Smooth muscle cell (in vitro differentiated cells): ENCODE results near the gene GRK1. TPM values are rescaled to one million over a fixed set of nuclear protein-coding genes. Genes with fewer than 3 reads are reported as not detected.

Experiments used
- DNase-seq: peaks from one replicate; lab custom pipeline; 2025; ENCODE audit not compliant: unreplicated experiment; lab: John Stamatoyannopoulos, UW
- H2AFZ ChIP-seq: fragments of 200-600 bp; sonication (generic); 2 replicates; pipeline ENCODE4 v1.6.0; 2016; ENCODE audit warnings: antibody characterized with exemption, low read depth, mild to moderate bottlenecking
- H3F3A ChIP-seq: fragments of 200-600 bp; sonication (generic); 2 replicates; pipeline ENCODE4 v1.6.0; 2017; ENCODE audit warnings: antibody characterized with exemption, low read depth
- H3K27ac ChIP-seq: fragments of 200-600 bp; sonication (generic); 2 replicates; pipeline ENCODE4 v1.5.1; 2016; ENCODE audit warnings: low read depth, mild to moderate bottlenecking
- H3K27me3 ChIP-seq: fragments of 200-600 bp; sonication (generic); 2 replicates; pipeline ENCODE4 v1.6.1; 2016; ENCODE audit warnings: low read depth, mild to moderate bottlenecking
- H3K36me3 ChIP-seq: fragments of 200-600 bp; sonication (generic); 2 replicates; pipeline ENCODE4 v1.5.1; 2016; ENCODE audit warnings: low read depth
- H3K4me1 ChIP-seq: fragments of 200-600 bp; sonication (generic); 2 replicates; pipeline ENCODE4 v1.5.1; 2016; ENCODE audit warnings: low read depth
- H3K4me2 ChIP-seq: fragments of 200-600 bp; sonication (generic); 2 replicates; pipeline ENCODE4 v1.6.0; 2016; ENCODE audit warnings: mild to moderate bottlenecking
- H3K4me3 ChIP-seq: fragments of 200-600 bp; sonication (generic); 2 replicates; pipeline ENCODE4 v1.5.1; 2016; ENCODE audit warnings: mild to moderate bottlenecking
- H3K79me2 ChIP-seq: fragments of 200-600 bp; sonication (generic); 2 replicates; pipeline ENCODE4 v1.6.0; 2016; ENCODE audit warnings: low read depth, mild to moderate bottlenecking
- H3K9ac ChIP-seq: fragments of 200-600 bp; sonication (generic); 2 replicates; pipeline ENCODE4 v1.6.0; 2016; ENCODE audit warnings: low read depth
- H3K9me3 ChIP-seq: fragments of 200-600 bp; sonication (generic); replicated peaks from 2 replicates; pipeline ENCODE4 v1.5.1; 2016; ENCODE audit warnings: low read depth
- H4K20me1 ChIP-seq: fragments of 200-600 bp; sonication (generic); 2 replicates; pipeline ENCODE4 v1.6.0; 2016; ENCODE audit warnings: low read depth
- CTCF ChIP-seq: fragments of 200-600 bp; sonication (generic); IDR thresholded peaks from 2 replicates; pipeline ENCODE4 v1.5.1; 2017; ENCODE audit warnings: borderline replicate concordance, mild to moderate bottlenecking, antibody characterized with exemption; ENCODE audit not compliant: insufficient read depth, poor library complexity, severe bottlenecking
- WGBS: methylation state at CpG from one replicate; pipeline ENCODE4 v1.1.7; 2016; ENCODE audit warnings: low lambda C conversion rate; 5-methylcytosine and 5-hydroxymethylcytosine counted together
- polyA plus RNA-seq: library from polyadenylated mRNA; unstranded; fragments of >200 nt; fragmentation: Nextera tagmentation; extraction: Ambion mirVana; gene quantifications from 2 replicates; pipeline ENCODE4 v1.2.1, GENCODE V29; 2016
- total RNA-seq: library from RNA; depleted of rRNA; stranded (reverse); fragments of >200 nt; gene quantifications from 2 replicates; pipeline ENCODE4 v1.2.3, GENCODE V29; 2014

GRK1 gene
- total and polyA plus RNA-seq, 2 experiments from 2014 or later: not detected

GRCh38 chr13:113625965-113626721 is 40.9 kb upstream of the GRK1 start:
- no peaks in the 10 kb centered on the region for H3F3A ChIP-seq
- H3K9ac ChIP-seq: no peak overlapping the region
- no peak for TF ChIP-seq CTCF
- no peaks in the 10 kb centered on the region for H3K4me1 ChIP-seq
- H3K9me3 ChIP-seq: no peaks in the 10 kb centered on the region
- no peaks in the 10 kb centered on the region for H3K27me3 ChIP-seq
- H3K4me3 ChIP-seq: no peak overlapping the region
- 82% methylated on average over 24 of the region's 24 CpGs for WGBS
- no peak overlapping the region for H2AFZ ChIP-seq
- peaks cover 71% of the 10 kb centered on the region for H4K20me1 ChIP-seq
- no peaks in the 10 kb centered on the region for H3K36me3 ChIP-seq
- H3K79me2 ChIP-seq: peaks cover 8% of the 10 kb centered on the region
- no peak overlapping the region for H3K27ac ChIP-seq
- H3K4me2 ChIP-seq: no peak overlapping the region
- no peak for DNase-seq

GRCh38 chr13:113627136-113627535 is 39.9 kb upstream of the GRK1 start:
- H3K9ac ChIP-seq: no peak overlapping the region
- no peak overlapping the region for H3K4me3 ChIP-seq
- no peak overlapping the region for H2AFZ ChIP-seq
- H3K36me3 ChIP-seq: no peaks in the 10 kb centered on the region
- peaks cover 67% of the 10 kb centered on the region for H4K20me1 ChIP-seq
- no peak for DNase-seq
- H3K4me2 ChIP-seq: no peak overlapping the region
- no peaks in the 10 kb centered on the region for H3K9me3 ChIP-seq
- 96% methylated on average over 15 of the region's 16 CpGs for WGBS
- H3K27me3 ChIP-seq: no peaks in the 10 kb centered on the region
- no peak for TF ChIP-seq CTCF
- H3K27ac ChIP-seq: no peak overlapping the region
- peaks cover 8% of the 10 kb centered on the region for H3K79me2 ChIP-seq
- H3K4me1 ChIP-seq: no peaks in the 10 kb centered on the region
- H3F3A ChIP-seq: no peaks in the 10 kb centered on the region

- Histone ChIP-seq H3K4me3 (no peak overlapping the region), H4K20me1 (peaks cover 60% of the 10 kb centered on the region), H3K9me3 (no peaks in the 10 kb centered on the region), H3F3A (no peaks in the 10 kb centered on the region), H3K4me2 (no peak overlapping the region), H3K4me1 (no peaks in the 10 kb centered on the region), H3K27me3 (no peaks in the 10 kb centered on the region), H3K27ac (no peak overlapping the region), H3K79me2 (peaks cover 8% of the 10 kb centered on the region), H3K36me3 (no peaks in the 10 kb centered on the region), H2AFZ (no peak overlapping the region), H3K9ac (no peak overlapping the region)
- 96% methylated on average over 30 of the region's 30 CpGs for WGBS
- no peak for TF ChIP-seq CTCF
- DNase-seq: no peak
These were observed 38.4 kb upstream of the GRK1 start for GRCh38 chr13:113628291-113629270.
